HCT116 (cell line): ENCODE measurements around the gene TMEM168.

Experiments
- FOSL1 ChIP-seq: IDR thresholded peaks from 2 replicates; pipeline ENCODE4 v1.6.1; 2012; ENCODE audit warnings: low read depth
- TF ChIP-seq, protein P1 (sequence below), 3 experiments: fragments of 200-600 bp in 1 of 3; sonication (generic) in 1 of 3; IDR thresholded peaks in 2 of 3; conservative IDR thresholded peaks in 1 of 3; 2 replicates each; pipeline ENCODE4 v1.5.1; 2012 to 2017; ENCODE audit warnings: low read depth in 2 of 3, low read length in 2 of 3, antibody characterized with exemption in 1 of 3, borderline replicate concordance in 1 of 3, control low read depth in 1 of 3, mild to moderate bottlenecking in 1 of 3, mixed read lengths in 1 of 3, mixed run types in 1 of 3, moderate library complexity in 1 of 3; ENCODE audit not compliant: insufficient read depth in 1 of 3

DNA sequence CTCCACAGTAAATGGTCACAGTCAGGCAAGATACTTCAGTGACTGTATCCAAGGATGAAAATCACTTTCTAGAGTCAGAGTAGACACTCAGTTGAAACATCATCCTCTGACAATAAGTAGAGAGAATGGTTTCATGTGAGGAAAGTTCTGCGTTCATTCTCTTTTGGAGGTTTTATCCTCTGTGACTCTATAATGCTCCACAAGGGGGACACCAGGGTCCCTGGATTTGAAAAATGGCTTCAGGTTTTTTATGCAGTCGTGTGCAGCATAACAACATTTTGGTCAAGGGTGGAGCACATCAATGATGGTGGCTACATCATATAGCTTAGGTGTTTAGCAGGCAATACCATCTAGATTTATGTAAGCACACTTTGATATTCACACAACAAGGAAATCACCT lies 40.4 kb downstream of the TMEM168 start:
- TF ChIP-seq, protein P1, sequence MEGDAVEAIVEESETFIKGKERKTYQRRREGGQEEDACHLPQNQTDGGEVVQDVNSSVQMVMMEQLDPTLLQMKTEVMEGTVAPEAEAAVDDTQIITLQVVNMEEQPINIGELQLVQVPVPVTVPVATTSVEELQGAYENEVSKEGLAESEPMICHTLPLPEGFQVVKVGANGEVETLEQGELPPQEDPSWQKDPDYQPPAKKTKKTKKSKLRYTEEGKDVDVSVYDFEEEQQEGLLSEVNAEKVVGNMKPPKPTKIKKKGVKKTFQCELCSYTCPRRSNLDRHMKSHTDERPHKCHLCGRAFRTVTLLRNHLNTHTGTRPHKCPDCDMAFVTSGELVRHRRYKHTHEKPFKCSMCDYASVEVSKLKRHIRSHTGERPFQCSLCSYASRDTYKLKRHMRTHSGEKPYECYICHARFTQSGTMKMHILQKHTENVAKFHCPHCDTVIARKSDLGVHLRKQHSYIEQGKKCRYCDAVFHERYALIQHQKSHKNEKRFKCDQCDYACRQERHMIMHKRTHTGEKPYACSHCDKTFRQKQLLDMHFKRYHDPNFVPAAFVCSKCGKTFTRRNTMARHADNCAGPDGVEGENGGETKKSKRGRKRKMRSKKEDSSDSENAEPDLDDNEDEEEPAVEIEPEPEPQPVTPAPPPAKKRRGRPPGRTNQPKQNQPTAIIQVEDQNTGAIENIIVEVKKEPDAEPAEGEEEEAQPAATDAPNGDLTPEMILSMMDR (IDR thresholded peaks at IDR 0.05 in 2 of 3, conservative IDR thresholded peaks at IDR 0.05 in 1 of 3; ENCODE audit: borderline replicate concordance in 1 of 3, insufficient read depth in 1 of 3, low read depth in 2 of 3, low read length in 2 of 3): peak in 1 of 3 experiments; percentile 32; a peak in 2 of 6 replicates
- no peak for TF ChIP-seq FOSL1
